Ectodermal cell (in vitro differentiated cells): ENCODE results near the gene GPC5.

Source experiments
- H3K27ac ChIP-seq: 2 replicates; pipeline ENCODE4 v1.7.0; 2013; ENCODE audit warnings: mild to moderate bottlenecking, low read depth, low read length; ENCODE audit not compliant: insufficient read depth, poor library complexity, severe bottlenecking
- H3K27me3 ChIP-seq: 2 replicates; pipeline ENCODE4 v1.7.0; 2013; ENCODE audit warnings: mild to moderate bottlenecking, low read length; ENCODE audit not compliant: insufficient read depth, control insufficient read depth, poor library complexity, severe bottlenecking
- H3K36me3 ChIP-seq: one replicate; pipeline ENCODE4 v1.7.0; 2013; ENCODE audit warnings: low read length; ENCODE audit not compliant: control insufficient read depth, insufficient read depth
- H3K4me1 ChIP-seq: one replicate; pipeline ENCODE4 v1.7.0; 2013; ENCODE audit warnings: low read length; ENCODE audit not compliant: control insufficient read depth, insufficient read depth
- H3K4me3 ChIP-seq: 2 replicates; pipeline ENCODE4 v1.7.0; 2013; ENCODE audit warnings: low read depth, low read length, control low read depth; ENCODE audit not compliant: insufficient read depth
- H3K9me3 ChIP-seq: 2 replicates; pipeline ENCODE4 v1.7.0; 2013; ENCODE audit warnings: mild to moderate bottlenecking, low read length, moderate library complexity; ENCODE audit not compliant: control insufficient read depth
- WGBS, 2 experiments: methylation state at CpG; one replicate each; pipeline ENCODE4 v1.1.7; 2013; ENCODE audit warnings: missing lambda C conversion rate in 2 of 2; 5-methylcytosine and 5-hydroxymethylcytosine counted together

Gene GPC5

DNA sequence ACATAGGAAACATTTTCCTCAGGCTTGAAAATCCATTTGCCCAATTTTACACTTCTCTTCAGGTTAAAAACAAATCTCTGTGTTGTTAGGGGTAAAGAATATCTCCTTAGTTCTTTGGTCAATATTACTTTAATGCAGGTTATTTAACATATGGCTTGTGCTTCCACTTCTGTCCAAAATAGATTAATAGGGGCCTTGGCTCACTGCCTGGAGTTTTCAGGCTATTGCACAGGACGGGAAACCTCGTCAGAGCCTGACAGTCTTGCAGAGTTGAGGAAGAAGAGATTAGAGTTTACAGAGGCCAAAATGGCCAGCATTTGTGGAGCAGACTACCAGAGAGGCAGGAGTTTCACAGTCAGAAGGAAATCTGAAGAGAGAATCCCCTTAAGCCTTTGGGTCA lies 964.3 kb downstream of the GPC5 start:
- no peak overlapping the region for H3K27ac ChIP-seq
- 85 to 90% methylated on average over 2 of the region's 2 CpGs for WGBS, 2 experiments
- H3K4me1 ChIP-seq = no peaks in the 10 kb centered on the region
- H3K36me3 ChIP-seq = no peaks in the 10 kb centered on the region
- H3K4me3 ChIP-seq = no peak overlapping the region
- H3K9me3 ChIP-seq = no peaks in the 10 kb centered on the region
- no peaks in the 10 kb centered on the region for H3K27me3 ChIP-seq

DNA sequence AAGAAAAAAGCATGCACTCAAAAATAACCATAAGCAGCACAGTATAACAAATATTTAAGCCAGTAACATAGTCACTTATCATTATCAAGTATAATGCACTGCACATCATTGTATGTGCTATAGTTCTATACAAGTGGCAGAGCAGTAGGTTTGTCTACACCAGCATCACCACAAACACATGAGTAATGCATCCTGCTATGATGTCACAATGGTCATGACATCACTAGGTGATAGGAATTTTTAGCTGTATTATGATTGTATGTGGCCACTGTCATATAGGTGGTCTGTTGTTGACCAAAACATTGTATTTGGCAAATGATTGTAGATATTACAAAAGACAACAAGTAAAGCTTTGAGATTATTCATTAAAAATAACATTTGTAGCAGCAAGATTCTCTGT lies 967.5 kb downstream of the GPC5 start:
- Histone ChIP-seq H3K9me3 (no peaks in the 10 kb centered on the region), H3K27me3 (no peaks in the 10 kb centered on the region), H3K4me1 (no peaks in the 10 kb centered on the region), H3K4me3 (no peak overlapping the region), H3K36me3 (no peaks in the 10 kb centered on the region), H3K27ac (no peak overlapping the region)

GRCh38 chr13:92377396-92377795 lies 979.0 kb downstream of the GPC5 start:
- Histone ChIP-seq H3K4me3 (no peak overlapping the region), H3K27ac (no peak overlapping the region), H3K4me1 (no peaks in the 10 kb centered on the region), H3K9me3 (no peaks in the 10 kb centered on the region), H3K27me3 (no peaks in the 10 kb centered on the region), H3K36me3 (no peaks in the 10 kb centered on the region)
- WGBS, 2 experiments = 86 to 100% methylated on average over 1 of the region's 1 CpG

DNA sequence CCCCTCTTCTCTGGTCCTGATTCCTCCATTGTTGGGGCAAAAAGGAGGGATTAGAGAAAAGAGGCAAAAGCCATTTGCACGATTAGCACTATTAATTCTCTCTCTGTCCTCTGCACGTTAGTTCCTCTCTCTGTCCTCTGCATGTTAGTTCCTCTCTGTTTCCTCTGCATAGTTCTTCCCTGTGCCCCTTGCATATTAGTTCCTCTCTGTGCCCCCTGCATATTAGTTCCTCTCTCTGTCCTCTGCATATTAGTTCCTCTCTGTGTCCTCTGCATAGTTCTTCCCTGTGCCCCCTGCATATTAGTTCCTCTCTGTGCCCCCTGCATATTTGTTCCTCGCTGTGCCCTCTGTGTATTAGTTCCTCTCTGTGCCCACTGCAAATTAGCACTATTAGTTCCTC lies 981.0 kb downstream of the GPC5 start:
- no peak overlapping the region for H3K4me3 ChIP-seq
- H3K36me3 ChIP-seq = no peaks in the 10 kb centered on the region
- no peaks in the 10 kb centered on the region for H3K27me3 ChIP-seq
- no peak overlapping the region for H3K27ac ChIP-seq
- 84 to 85% methylated on average over 3 of the region's 3 CpGs for WGBS, 2 experiments
- no peaks in the 10 kb centered on the region for H3K4me1 ChIP-seq
- no peaks in the 10 kb centered on the region for H3K9me3 ChIP-seq

DNA sequence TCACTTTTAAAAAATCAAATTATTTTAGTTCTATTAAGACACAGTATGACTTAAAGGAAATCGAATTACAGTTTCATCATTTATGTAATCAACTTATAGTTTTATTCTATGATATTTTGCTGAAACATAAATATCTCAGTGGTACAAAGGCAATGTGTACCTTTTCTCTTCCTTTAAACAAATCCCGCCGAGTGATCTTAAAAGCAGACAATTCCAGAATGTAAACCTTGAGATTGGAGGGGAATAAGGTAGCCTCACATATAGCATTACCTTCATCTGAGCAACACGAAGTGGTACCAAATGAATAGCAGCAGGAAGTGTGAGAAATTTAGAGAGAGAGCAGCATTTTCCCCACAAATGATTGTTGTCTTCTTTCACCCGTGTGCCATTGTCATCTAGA lies 986.0 kb downstream of the GPC5 start:
- Histone ChIP-seq H3K4me3 (no peak overlapping the region), H3K36me3 (no peaks in the 10 kb centered on the region), H3K9me3 (no peaks in the 10 kb centered on the region), H3K27me3 (no peaks in the 10 kb centered on the region), H3K27ac (no peak overlapping the region), H3K4me1 (no peaks in the 10 kb centered on the region)
- WGBS, 2 experiments = 90 to 92% methylated on average over 2 to 4 of the region's 5 CpGs

- H3K9me3 ChIP-seq = no peaks in the 10 kb centered on the region
- no peak overlapping the region for H3K4me3 ChIP-seq
- no peaks in the 10 kb centered on the region for H3K36me3 ChIP-seq
- H3K27me3 ChIP-seq = no peaks in the 10 kb centered on the region
- H3K4me1 ChIP-seq = no peaks in the 10 kb centered on the region
- 75 to 83% methylated on average over 8 of the region's 8 CpGs for WGBS, 2 experiments
- H3K27ac ChIP-seq = no peak overlapping the region
Observed at GRCh38 chr13:92387245-92387644, 988.8 kb downstream of the GPC5 start.

- WGBS, 2 experiments = 89 to 98% methylated on average over 4 of the region's 4 CpGs
- H3K4me1 ChIP-seq = no peaks in the 10 kb centered on the region
- H3K27me3 ChIP-seq = no peaks in the 10 kb centered on the region
- H3K9me3 ChIP-seq = no peaks in the 10 kb centered on the region
- H3K27ac ChIP-seq = no peak overlapping the region
- no peaks in the 10 kb centered on the region for H3K36me3 ChIP-seq
- H3K4me3 ChIP-seq = no peak overlapping the region
Observed at GRCh38 chr13:92390217-92390616, 991.8 kb downstream of the GPC5 start.

DNA sequence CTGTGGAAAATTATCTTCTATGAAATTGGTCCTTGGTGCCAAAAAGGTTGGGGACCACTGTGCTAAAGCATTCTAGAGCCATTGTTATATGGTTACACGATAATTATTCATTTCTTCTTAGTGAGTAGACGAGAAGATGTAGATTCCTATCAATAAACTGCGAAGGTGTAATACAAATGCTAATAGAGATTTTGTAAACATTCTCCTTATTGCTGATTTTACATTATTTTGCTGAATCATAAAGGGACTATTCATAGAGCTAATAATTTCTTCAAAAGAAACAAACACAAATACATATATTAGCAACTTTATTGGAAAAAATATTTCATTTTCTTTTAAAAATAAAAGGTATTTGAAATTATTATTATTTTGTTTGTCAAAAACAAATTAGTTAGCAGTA lies 1005.2 kb downstream of the GPC5 start:
- 90 to 100% methylated on average over 1 to 2 of the region's 3 CpGs for WGBS, 2 experiments
- Histone ChIP-seq H3K4me3 (no peak overlapping the region), H3K9me3 (no peaks in the 10 kb centered on the region), H3K4me1 (no peaks in the 10 kb centered on the region), H3K27ac (no peak overlapping the region), H3K27me3 (no peaks in the 10 kb centered on the region), H3K36me3 (no peaks in the 10 kb centered on the region)

GRCh38 chr13:92407858-92408257 lies 1009.4 kb downstream of the GPC5 start:
- no peaks in the 10 kb centered on the region for H3K4me1 ChIP-seq
- no peak overlapping the region for H3K4me3 ChIP-seq
- no peaks in the 10 kb centered on the region for H3K27me3 ChIP-seq
- H3K36me3 ChIP-seq = no peaks in the 10 kb centered on the region
- 83 to 87% methylated on average over 7 of the region's 7 CpGs for WGBS, 2 experiments
- no peak overlapping the region for H3K27ac ChIP-seq
- H3K9me3 ChIP-seq = no peaks in the 10 kb centered on the region

DNA sequence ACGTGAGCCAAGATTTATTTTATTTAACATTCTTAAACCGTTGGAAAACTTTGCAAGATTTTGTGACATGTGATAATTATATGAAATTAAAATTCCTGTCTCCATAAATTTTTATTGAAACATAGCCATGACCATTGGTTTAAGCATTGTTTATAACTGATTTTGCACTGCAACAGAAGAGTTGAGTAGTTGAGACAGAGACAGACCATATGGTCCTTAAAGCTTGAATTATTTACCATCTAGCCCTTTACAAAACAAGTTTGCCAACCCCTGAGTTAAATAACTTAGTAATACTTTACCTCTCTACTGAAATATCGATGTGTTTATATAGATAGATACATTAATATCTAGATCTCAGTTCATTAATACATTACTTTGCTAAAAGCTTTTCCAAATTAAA lies 1014.1 kb downstream of the GPC5 start:
- WGBS, 2 experiments = 90 to 100% methylated on average over 1 to 2 of the region's 3 CpGs
- no peak overlapping the region for H3K4me3 ChIP-seq
- no peak overlapping the region for H3K27ac ChIP-seq
- no peaks in the 10 kb centered on the region for H3K36me3 ChIP-seq
- no peaks in the 10 kb centered on the region for H3K4me1 ChIP-seq
- H3K27me3 ChIP-seq = no peaks in the 10 kb centered on the region
- H3K9me3 ChIP-seq = no peaks in the 10 kb centered on the region

DNA sequence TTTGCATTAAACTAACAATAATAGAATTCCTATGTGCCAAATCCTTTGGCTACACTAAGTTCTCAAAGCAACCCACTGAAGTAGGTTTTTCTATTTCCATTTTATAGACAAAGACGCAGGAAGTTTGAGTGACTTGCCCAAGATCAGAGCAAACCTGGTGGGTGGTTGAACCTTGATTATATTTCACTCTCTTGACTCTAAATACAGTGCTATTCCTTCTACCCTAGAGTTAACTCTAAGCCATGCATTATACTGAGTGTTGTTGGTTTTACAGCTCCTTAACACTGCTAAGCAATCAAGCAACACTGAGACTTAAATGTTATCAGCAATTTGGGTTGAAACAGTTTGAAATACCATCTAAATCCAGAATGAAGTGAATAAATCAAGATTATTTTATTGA lies 1014.6 kb downstream of the GPC5 start:
- no peaks in the 10 kb centered on the region for H3K9me3 ChIP-seq
- H3K4me3 ChIP-seq = no peak overlapping the region
- 75 to 82% methylated on average over 1 of the region's 1 CpG for WGBS, 2 experiments
- H3K36me3 ChIP-seq = no peaks in the 10 kb centered on the region
- no peaks in the 10 kb centered on the region for H3K4me1 ChIP-seq
- H3K27ac ChIP-seq = no peak overlapping the region
- H3K27me3 ChIP-seq = no peaks in the 10 kb centered on the region
